Measurements from ENCODE around the gene SMURF2.

GRCh38 chr17:64497565-64498035, 164.5 kb downstream of the SMURF2 start:
- peak in 1 of 3 donors; percentile 4 for TF ChIP-seq CTCF (IDR thresholded peaks at IDR 0.05)
- no peak for TF ChIP-seq POLR2A (IDR thresholded peaks at IDR 0.05)

Measured in breast epithelium (tissue), 3 donors.